Transverse colon (tissue), 4 donors: Measurements from ENCODE around the gene HEYL.

Experiments
- CTCF ChIP-seq, 5 experiments: fragments of 200-600 bp in 3 of 5; fragments of 450-650 bp in 2 of 5; sonication (generic) in 3 of 5; IDR thresholded peaks; 1 replicate in 2 of 5; 2 replicates in 3 of 5; pipeline ENCODE4 v1.5.1; 2016 to 2017; ENCODE audit warnings: antibody characterized with exemption in 5 of 5, inconsistent platforms in 3 of 5, mild to moderate bottlenecking in 2 of 5, moderate library complexity in 1 of 5
- EP300 ChIP-seq: sonication (generic); formaldehyde crosslinking; IDR thresholded peaks from one replicate; pipeline ENCODE4 v1.6.1; 2017; ENCODE audit warnings: antibody characterized with exemption, low read depth
- POLR2A ChIP-seq: fragments of 450-650 bp; IDR thresholded peaks from one replicate; pipeline ENCODE4 v1.6.1; 2016; ENCODE audit warnings: antibody characterized with exemption, mild to moderate bottlenecking, moderate library complexity
- POLR2AphosphoS5 ChIP-seq, 3 donors: sonication (generic); formaldehyde crosslinking; IDR thresholded peaks; one replicate each; pipeline ENCODE4 v1.6.1; 2016; ENCODE audit warnings: antibody characterized with exemption in 3 of 3

- TF ChIP-seq POLR2AphosphoS5 (IDR thresholded peaks at IDR 0.05) (no peak), CTCF (IDR thresholded peaks at IDR 0.05) (no peak), EP300 (no peak), POLR2A (no peak)
These were observed 6.0 kb downstream of the HEYL start for GRCh38 chr1:39633422-39633821.
